ENCODE measurements around the gene ODAD2. TPM values are rescaled to one million over a fixed set of nuclear protein-coding genes. Genes with fewer than 3 reads are reported as not detected.

Gene ODAD2
- total RNA-seq, 1 experiment from 2014 or later = 4.1 TPM

- ATAC-seq (no peak), DNase-seq (ENCODE audit: low spot score) (no peak)
- ChIA-PET POLR2A (no interaction called here), CTCF (no interaction called here)
- no peak for TF ChIP-seq SP1 (CRISPR knock-in tag; conservative IDR thresholded peaks at IDR 0.05)
- no peak for TF ChIP-seq HMGXB4 (CRISPR knock-in tag; IDR thresholded peaks at IDR 0.05)
- no peak for TF ChIP-seq JUN (CRISPR knock-in tag; IDR thresholded peaks at IDR 0.05)
- TF ChIP-seq, protein P1, sequence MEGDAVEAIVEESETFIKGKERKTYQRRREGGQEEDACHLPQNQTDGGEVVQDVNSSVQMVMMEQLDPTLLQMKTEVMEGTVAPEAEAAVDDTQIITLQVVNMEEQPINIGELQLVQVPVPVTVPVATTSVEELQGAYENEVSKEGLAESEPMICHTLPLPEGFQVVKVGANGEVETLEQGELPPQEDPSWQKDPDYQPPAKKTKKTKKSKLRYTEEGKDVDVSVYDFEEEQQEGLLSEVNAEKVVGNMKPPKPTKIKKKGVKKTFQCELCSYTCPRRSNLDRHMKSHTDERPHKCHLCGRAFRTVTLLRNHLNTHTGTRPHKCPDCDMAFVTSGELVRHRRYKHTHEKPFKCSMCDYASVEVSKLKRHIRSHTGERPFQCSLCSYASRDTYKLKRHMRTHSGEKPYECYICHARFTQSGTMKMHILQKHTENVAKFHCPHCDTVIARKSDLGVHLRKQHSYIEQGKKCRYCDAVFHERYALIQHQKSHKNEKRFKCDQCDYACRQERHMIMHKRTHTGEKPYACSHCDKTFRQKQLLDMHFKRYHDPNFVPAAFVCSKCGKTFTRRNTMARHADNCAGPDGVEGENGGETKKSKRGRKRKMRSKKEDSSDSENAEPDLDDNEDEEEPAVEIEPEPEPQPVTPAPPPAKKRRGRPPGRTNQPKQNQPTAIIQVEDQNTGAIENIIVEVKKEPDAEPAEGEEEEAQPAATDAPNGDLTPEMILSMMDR (IDR thresholded peaks at IDR 0.05) = no peak
- TF ChIP-seq ZNF317 (CRISPR knock-in tag; IDR thresholded peaks at IDR 0.05; ENCODE audit: borderline replicate concordance, low read depth) = no peak
- TF ChIP-seq, protein P2, sequence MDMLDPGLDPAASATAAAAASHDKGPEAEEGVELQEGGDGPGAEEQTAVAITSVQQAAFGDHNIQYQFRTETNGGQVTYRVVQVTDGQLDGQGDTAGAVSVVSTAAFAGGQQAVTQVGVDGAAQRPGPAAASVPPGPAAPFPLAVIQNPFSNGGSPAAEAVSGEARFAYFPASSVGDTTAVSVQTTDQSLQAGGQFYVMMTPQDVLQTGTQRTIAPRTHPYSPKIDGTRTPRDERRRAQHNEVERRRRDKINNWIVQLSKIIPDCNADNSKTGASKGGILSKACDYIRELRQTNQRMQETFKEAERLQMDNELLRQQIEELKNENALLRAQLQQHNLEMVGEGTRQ (CRISPR knock-in tag; IDR thresholded peaks at IDR 0.05) = no peak
- TF ChIP-seq, protein P3, sequence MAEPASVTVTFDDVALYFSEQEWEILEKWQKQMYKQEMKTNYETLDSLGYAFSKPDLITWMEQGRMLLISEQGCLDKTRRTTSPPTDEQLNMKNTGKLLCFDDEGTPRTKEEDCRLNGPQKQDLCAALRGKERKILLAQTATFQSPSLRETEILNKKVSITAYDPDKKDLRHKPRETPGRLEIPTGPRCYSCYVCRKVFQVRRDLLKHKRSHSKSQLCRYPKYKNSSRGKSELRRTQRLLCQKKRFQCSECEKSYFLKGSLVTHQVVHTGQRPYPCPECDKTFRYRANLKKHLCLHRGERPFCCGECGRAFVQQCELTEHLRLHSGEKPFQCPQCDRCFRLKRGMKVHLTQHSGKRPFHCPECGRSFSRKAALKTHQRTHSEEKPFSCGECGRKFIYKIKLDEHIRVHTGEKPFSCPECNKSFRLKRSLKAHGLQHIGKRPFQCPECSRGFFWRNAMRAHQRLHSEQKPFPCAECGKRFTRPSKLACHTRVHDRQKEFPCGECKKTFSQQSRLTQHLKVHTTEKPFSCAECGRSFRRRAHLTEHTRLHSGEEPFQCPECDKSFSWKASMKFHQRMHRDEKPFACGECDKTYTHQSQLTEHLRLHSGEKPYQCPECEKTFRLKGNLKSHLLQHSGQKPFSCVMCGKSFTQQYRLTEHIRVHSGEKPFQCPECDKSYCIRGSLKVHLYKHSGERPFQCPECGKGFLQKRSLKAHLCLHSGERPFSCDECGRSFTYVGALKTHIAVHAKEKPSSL (CRISPR knock-in tag; conservative IDR thresholded peaks at IDR 0.05) = no peak
- no peak overlapping the region for H3K4me3 Mint-ChIP-seq
- peaks cover 23% of the 10 kb centered on the region for H3K9me3 Mint-ChIP-seq
- no peaks in the 10 kb centered on the region; the same call in 1 of the 2 replicates for H3K27me3 Mint-ChIP-seq (ENCODE audit: low read depth)
- H3K36me3 Mint-ChIP-seq = peaks cover 15% of the 10 kb centered on the region
- H3K4me1 Mint-ChIP-seq = no peaks in the 10 kb centered on the region
- no peak overlapping the region for H3K27ac Mint-ChIP-seq
Observed at GRCh38 chr10:27844223-27844622, 154.7 kb downstream of the ODAD2 start.

- Mint-ChIP-seq H3K27me3 (ENCODE audit: low read depth) (no peaks in the 10 kb centered on the region), H3K4me3 (no peak overlapping the region), H3K36me3 (no peaks in the 10 kb centered on the region), H3K9me3 (peaks cover 7% of the 10 kb centered on the region), H3K4me1 (no peaks in the 10 kb centered on the region), H3K27ac (no peak overlapping the region)
- no peak for DNase-seq (ENCODE audit: low spot score)
- ChIA-PET CTCF (no interaction called here), POLR2A (no interaction called here)
- ATAC-seq = no peak
- TF ChIP-seq ZNF423 (CRISPR knock-in tag; IDR thresholded peaks at IDR 0.05) = no peak
- TF ChIP-seq, protein P4, sequence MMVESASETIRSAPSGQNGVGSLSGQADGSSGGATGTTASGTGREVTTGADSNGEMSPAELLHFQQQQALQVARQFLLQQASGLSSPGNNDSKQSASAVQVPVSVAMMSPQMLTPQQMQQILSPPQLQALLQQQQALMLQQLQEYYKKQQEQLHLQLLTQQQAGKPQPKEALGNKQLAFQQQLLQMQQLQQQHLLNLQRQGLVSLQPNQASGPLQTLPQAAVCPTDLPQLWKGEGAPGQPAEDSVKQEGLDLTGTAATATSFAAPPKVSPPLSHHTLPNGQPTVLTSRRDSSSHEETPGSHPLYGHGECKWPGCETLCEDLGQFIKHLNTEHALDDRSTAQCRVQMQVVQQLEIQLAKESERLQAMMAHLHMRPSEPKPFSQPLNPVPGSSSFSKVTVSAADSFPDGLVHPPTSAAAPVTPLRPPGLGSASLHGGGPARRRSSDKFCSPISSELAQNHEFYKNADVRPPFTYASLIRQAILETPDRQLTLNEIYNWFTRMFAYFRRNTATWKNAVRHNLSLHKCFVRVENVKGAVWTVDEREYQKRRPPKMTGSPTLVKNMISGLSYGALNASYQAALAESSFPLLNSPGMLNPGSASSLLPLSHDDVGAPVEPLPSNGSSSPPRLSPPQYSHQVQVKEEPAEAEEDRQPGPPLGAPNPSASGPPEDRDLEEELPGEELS (CRISPR knock-in tag; IDR thresholded peaks at IDR 0.05) = no peak
- TF ChIP-seq CBFB (CRISPR knock-in tag; IDR thresholded peaks at IDR 0.05; ENCODE audit: low read depth) = no peak
- no peak for TF ChIP-seq PREB (CRISPR knock-in tag; IDR thresholded peaks at IDR 0.05; ENCODE audit: borderline replicate concordance)
- TF ChIP-seq, protein P5, sequence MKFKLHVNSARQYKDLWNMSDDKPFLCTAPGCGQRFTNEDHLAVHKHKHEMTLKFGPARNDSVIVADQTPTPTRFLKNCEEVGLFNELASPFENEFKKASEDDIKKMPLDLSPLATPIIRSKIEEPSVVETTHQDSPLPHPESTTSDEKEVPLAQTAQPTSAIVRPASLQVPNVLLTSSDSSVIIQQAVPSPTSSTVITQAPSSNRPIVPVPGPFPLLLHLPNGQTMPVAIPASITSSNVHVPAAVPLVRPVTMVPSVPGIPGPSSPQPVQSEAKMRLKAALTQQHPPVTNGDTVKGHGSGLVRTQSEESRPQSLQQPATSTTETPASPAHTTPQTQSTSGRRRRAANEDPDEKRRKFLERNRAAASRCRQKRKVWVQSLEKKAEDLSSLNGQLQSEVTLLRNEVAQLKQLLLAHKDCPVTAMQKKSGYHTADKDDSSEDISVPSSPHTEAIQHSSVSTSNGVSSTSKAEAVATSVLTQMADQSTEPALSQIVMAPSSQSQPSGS (CRISPR knock-in tag; IDR thresholded peaks at IDR 0.05; ENCODE audit: borderline replicate concordance, low read depth) = no peak
- TF ChIP-seq, protein P6, sequence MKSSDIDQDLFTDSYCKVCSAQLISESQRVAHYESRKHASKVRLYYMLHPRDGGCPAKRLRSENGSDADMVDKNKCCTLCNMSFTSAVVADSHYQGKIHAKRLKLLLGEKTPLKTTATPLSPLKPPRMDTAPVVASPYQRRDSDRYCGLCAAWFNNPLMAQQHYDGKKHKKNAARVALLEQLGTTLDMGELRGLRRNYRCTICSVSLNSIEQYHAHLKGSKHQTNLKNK (CRISPR knock-in tag; IDR thresholded peaks at IDR 0.05) = no peak
- TF ChIP-seq EMX1 (CRISPR knock-in tag; IDR thresholded peaks at IDR 0.05) = no peak
- TF ChIP-seq E2F5 (CRISPR knock-in tag; IDR thresholded peaks at IDR 0.05) = no peak
- TF ChIP-seq FOXJ3 (CRISPR knock-in tag; IDR thresholded peaks at IDR 0.05; ENCODE audit: borderline replicate concordance) = no peak
- no peak for TF ChIP-seq ERG (CRISPR knock-in tag; IDR thresholded peaks at IDR 0.05)
- TF ChIP-seq, protein P3 (CRISPR knock-in tag; conservative IDR thresholded peaks at IDR 0.05) = no peak
Observed at GRCh38 chr10:27838901-27839300, 160.0 kb downstream of the ODAD2 start.

All from WTC11 (cell line).